Tibial artery (tissue), 4 donors: Measurements from ENCODE around the gene SNX10.
A peak's percentile ranks its signal among the peaks of the same experiment; 100 is the strongest.
"Not testable (repeated sequence)": the region's sequence is repeated elsewhere in the genome, so short reads cannot be mapped to it uniquely, and the experiment has no call there.

Experiments
- DNase-seq, 2 donors: peaks; one replicate each; pipeline ENCODE4 v3.0.0-alpha.2; 2019
- H3K27ac ChIP-seq, 2 donors: fragments of 200-600 bp; sonication (generic) in 1 of 2; 1 replicate in 1 of 2; 2 replicates in 1 of 2; pipeline ENCODE4 v1.5.1; 2018 to 2019; ENCODE audit warnings: mild to moderate bottlenecking in 1 of 2
- H3K27me3 ChIP-seq, 2 donors: fragments of 200-600 bp; sonication (generic) in 1 of 2; one replicate each; pipeline versions ENCODE4 v1.5.1 to v1.6.0; 2016 to 2019
- H3K36me3 ChIP-seq, 3 donors: fragments of 200-600 bp; sonication (generic) in 2 of 3; one replicate each; pipeline ENCODE4 v1.5.1; 2016 to 2019; ENCODE audit warnings: mild to moderate bottlenecking in 2 of 3
- H3K4me1 ChIP-seq, 4 donors: fragments of 200-600 bp; sonication (generic) in 2 of 4; 1 replicate in 3 of 4; 2 replicates in 1 of 4; pipeline ENCODE4 v1.5.1; 2016 to 2019
- H3K4me3 ChIP-seq, 2 donors: fragments of 200-600 bp; sonication (generic) in 1 of 2; 1 replicate in 1 of 2; 2 replicates in 1 of 2; pipeline ENCODE4 v1.5.1; 2018 to 2019; ENCODE audit warnings: mild to moderate bottlenecking in 2 of 2
- H3K9me3 ChIP-seq, 3 donors: fragments of 200-600 bp; sonication (generic) in 1 of 3; one replicate each; pipeline ENCODE4 v1.5.1; 2016 to 2019
- intact Hi-C: fragments of 100-400 bp; cut with DNase I; formaldehyde crosslinking; loops from one replicate; pipeline ENCODE4 v1.15.0; 2023; ENCODE audit warnings: low total_unique reads
- TF ChIP-seq, protein P1 (sequence below), 2 experiments: fragments of 200-600 bp in 1 of 2; fragments of 450-650 bp in 1 of 2; IDR thresholded peaks; one replicate each; pipeline ENCODE4 v1.5.1; 2017 to 2019; ENCODE audit warnings: antibody characterized with exemption in 2 of 2, mild to moderate bottlenecking in 1 of 2, moderate library complexity in 1 of 2

Gene SNX10

DNA sequence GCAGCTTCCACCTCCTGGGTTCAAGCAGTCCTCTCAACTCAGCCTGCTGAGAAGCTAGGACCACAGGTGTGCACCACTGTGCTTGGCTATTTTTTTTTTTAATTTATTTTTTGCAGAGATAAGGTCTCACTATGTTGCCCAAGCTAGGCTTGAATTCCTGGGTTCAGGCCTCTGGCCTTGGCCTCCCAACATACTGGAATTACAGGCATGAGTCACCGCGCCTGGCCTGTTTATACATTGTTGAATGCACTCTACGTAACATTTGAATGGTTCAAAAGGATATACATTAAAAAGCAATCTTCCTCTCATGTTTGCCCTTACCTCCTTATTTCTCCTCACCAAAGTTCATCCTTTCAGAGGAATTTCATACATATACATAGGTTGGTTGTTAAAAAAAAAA, 7.2 kb upstream of the SNX10 start:
- H3K27me3 ChIP-seq: no peaks in the 10 kb centered on the region
- TF ChIP-seq, protein P1, sequence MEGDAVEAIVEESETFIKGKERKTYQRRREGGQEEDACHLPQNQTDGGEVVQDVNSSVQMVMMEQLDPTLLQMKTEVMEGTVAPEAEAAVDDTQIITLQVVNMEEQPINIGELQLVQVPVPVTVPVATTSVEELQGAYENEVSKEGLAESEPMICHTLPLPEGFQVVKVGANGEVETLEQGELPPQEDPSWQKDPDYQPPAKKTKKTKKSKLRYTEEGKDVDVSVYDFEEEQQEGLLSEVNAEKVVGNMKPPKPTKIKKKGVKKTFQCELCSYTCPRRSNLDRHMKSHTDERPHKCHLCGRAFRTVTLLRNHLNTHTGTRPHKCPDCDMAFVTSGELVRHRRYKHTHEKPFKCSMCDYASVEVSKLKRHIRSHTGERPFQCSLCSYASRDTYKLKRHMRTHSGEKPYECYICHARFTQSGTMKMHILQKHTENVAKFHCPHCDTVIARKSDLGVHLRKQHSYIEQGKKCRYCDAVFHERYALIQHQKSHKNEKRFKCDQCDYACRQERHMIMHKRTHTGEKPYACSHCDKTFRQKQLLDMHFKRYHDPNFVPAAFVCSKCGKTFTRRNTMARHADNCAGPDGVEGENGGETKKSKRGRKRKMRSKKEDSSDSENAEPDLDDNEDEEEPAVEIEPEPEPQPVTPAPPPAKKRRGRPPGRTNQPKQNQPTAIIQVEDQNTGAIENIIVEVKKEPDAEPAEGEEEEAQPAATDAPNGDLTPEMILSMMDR (IDR thresholded peaks at IDR 0.05): no peak
- H3K4me3 ChIP-seq: no peak overlapping the region
- no peaks in the 10 kb centered on the region for H3K4me1 ChIP-seq
- DNase-seq: no peak
- no peak overlapping the region for H3K27ac ChIP-seq
- no peaks in the 10 kb centered on the region for H3K9me3 ChIP-seq
- no peaks in the 10 kb centered on the region for H3K36me3 ChIP-seq
- intact Hi-C loops: no loop called here

DNA sequence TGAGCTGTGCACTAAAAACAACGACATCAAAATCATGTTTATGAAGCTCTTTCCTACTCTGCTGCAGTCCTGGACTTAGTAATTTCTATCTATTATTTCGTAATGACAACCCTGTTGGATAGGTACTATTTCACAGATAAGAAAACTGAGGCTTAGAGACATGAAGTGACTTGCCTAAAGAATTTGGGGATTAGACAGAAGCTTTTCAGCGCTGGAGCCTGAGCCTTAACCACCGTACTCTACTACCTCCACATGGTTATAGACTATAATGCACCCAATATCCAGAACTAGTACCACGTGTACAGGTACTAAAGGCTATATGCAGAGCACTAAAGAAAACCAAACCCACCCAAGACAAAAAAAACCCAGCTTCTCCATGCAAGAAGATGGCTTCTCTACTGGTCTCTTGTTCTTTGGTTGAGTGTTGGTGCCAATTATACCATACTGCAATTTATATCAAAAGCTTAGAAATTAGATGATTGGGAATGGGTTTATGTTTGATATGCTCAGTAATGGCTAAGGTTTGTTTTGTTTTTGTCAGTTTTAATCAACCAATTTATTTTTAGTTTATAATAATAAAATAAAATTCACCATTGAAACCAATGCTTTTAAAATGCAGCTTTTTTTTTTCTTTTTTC, 6.5 kb upstream of the SNX10 start:
- no peaks in the 10 kb centered on the region for H3K9me3 ChIP-seq
- no peaks in the 10 kb centered on the region for H3K36me3 ChIP-seq
- TF ChIP-seq, protein P1 (IDR thresholded peaks at IDR 0.05): no peak
- no peak overlapping the region for H3K4me3 ChIP-seq
- DNase-seq: no peak
- no peaks in the 10 kb centered on the region for H3K4me1 ChIP-seq
- intact Hi-C loops: no loop called here
- no peak overlapping the region for H3K27ac ChIP-seq
- no peaks in the 10 kb centered on the region for H3K27me3 ChIP-seq

DNA sequence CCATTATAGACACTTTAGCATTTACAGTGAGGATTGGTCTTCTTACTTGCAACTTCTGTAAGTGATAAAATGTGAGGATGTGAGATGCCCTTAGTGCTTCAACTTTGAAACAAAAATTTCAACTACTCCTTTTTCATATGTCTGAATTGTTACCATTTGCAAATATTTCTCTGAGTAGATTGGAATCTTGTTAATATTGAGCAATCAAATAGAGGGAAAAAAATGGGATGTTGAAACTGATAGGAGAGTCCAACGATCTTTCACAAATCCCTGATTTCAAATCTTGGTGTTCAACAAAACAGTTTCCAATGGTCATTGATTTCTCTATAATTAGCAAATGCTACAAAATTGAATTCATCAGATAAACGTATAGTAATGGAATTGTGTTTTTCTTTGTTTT, 5.5 kb upstream of the SNX10 start:
- DNase-seq: no peak
- Histone ChIP-seq H3K27ac (no peak overlapping the region), H3K4me3 (no peak overlapping the region), H3K36me3 (no peaks in the 10 kb centered on the region), H3K27me3 (peaks cover 0 to 2% of the 10 kb centered on the region in 2 donors), H3K4me1 (no peaks in the 10 kb centered on the region), H3K9me3 (no peaks in the 10 kb centered on the region)
- TF ChIP-seq, protein P1 (IDR thresholded peaks at IDR 0.05): no peak
- intact Hi-C loops: no loop called here

DNA sequence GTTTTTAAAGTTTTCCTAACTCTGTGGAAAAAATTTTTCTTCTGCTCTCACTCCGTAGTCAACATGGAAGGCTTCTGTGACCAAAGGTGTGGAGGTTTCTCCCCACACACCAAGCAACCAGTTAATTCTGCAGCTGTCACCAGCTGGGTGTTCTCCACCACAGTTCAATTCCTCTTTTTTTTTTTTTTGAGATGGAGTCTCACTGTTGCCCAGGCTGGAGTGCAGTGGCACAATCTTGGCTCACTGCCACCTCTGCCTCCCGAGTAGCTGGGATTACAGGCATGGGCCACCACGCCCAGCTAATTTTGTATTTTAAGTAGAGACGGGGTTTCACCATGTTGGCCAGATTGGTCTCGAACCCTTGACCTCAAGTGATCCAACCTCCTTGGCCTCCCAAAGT, 3.5 kb upstream of the SNX10 start:
- H3K4me1 ChIP-seq, intact Hi-C loops, H3K9me3 ChIP-seq, H3K36me3 ChIP-seq, H3K4me3 ChIP-seq, H3K27ac ChIP-seq: not testable (repeated sequence)
- H3K27me3 ChIP-seq: peaks cover 0 to 20% of the 10 kb centered on the region in 2 donors
- DNase-seq: peak in 1 of 2 donors; percentile 50

DNA sequence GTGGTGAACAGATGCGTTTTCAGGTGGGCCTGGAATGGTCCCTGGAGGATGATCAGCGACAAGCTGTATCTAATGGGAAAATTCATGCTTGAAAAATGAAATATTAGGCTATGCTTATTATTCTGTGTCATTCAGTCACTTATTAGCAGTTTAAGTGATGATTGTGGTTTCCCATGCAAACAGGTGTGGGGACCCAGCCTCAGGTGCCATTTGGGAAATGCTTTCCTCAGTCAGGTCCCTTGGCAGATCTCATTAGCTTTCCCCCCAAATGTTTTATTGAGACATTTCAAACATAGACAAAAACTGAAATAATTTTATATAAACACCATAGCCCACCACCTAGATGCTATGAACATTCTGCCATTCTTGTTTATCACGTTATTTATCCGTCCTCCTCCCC, 411 bp upstream of the SNX10 start:
- no peak overlapping the region for H3K27ac ChIP-seq
- H3K4me3 ChIP-seq: peak overlapping the region; percentile 41 to 48
- intact Hi-C loops: no loop called here

DNA sequence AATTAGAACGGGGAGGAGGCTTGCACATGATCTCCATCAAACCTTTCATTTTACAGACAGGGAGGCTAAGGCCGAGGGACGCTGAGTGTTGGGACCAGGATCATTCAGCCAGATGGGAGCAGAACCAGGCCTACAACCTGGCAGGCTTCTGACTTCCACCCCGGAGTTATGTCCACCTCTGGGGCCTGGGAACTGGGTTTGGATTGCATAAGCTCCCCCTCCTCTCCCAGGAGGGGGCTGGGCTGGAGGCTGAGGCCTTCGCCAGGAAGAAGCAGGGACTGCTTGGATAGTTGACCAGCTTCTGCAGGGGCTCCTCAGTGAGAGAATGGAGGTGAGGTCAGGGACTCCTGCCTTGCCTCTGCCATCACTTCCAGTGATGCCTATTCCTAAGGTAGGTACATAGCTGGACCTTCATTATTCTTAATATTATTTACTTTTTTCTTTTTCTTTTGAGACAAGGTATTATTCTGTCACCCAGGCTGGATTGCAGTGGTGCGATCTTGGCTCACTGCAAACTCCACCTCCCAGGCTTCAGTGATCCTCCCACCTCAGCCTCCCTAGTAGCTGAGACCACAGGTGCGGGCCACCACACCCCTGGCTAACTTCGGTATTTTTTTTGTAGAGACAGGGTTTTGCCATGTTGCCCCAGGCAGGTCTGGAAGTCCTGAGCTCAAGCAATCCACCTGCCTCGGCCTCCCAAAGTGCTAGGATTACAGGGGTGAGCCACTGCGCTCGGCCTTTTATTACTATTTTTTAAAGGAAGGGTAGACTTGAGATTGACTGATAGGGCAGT, 1.3 kb downstream of the SNX10 start:
- DNase-seq: no peak
- H3K27ac ChIP-seq: no peak overlapping the region

More for the DNA sequence above, 411 bp upstream of the SNX10 start:
- no peak for DNase-seq
- TF ChIP-seq, protein P1 (IDR thresholded peaks at IDR 0.05): no peak
- H3K4me1 ChIP-seq: peaks cover 0 to 9% (median 3%) of the 10 kb centered on the region in 4 donors
- no peaks in the 10 kb centered on the region for H3K9me3 ChIP-seq
- H3K36me3 ChIP-seq: no peaks in the 10 kb centered on the region
- peaks cover 0 to 23% of the 10 kb centered on the region in 2 donors for H3K27me3 ChIP-seq

More for the DNA sequence above, 1.3 kb downstream of the SNX10 start:
- TF ChIP-seq, protein P1 (IDR thresholded peaks at IDR 0.05): no peak
- Histone ChIP-seq H3K9me3 (no peaks in the 10 kb centered on the region), H3K36me3 (no peaks in the 10 kb centered on the region), H3K4me3 (no peak overlapping the region), H3K4me1 (peaks cover 0 to 9% (median 3%) of the 10 kb centered on the region in 4 donors), H3K27me3 (peaks cover 0 to 23% of the 10 kb centered on the region in 2 donors)
- intact Hi-C loops: no loop called here
